HUES48 (cell line): ENCODE results near the gene EPB41L1.
"Not testable (repeated sequence)": the region's sequence is repeated elsewhere in the genome, so short reads cannot be mapped to it uniquely, and the experiment has no call there.

Experiments
- H3K27ac ChIP-seq: one replicate; pipeline ENCODE4 v1.7.0; 2013; ENCODE audit warnings: low read depth, low read length, inconsistent platforms
- H3K27me3 ChIP-seq: 2 replicates; pipeline ENCODE4 v1.6.1; 2013; ENCODE audit warnings: mild to moderate bottlenecking, low read length; ENCODE audit not compliant: control insufficient read depth, insufficient read depth
- H3K36me3 ChIP-seq: 2 replicates; pipeline ENCODE4 v1.6.1; 2013; ENCODE audit warnings: low read length; ENCODE audit not compliant: control insufficient read depth, insufficient read depth
- H3K4me1 ChIP-seq: 2 replicates; pipeline ENCODE4 v1.6.1; 2013; ENCODE audit warnings: mild to moderate bottlenecking, low read length; ENCODE audit not compliant: control insufficient read depth, insufficient read depth
- H3K4me3 ChIP-seq: 2 replicates; pipeline ENCODE4 v1.5.1; 2013; ENCODE audit warnings: mild to moderate bottlenecking, low read depth, low read length
- H3K9ac ChIP-seq: 2 replicates; pipeline ENCODE4 v1.6.1; 2013; ENCODE audit warnings: mild to moderate bottlenecking, low read depth, low read length, moderate library complexity
- H3K9me3 ChIP-seq: 2 replicates; pipeline ENCODE4 v1.6.1; 2013; ENCODE audit warnings: low read length; ENCODE audit not compliant: control insufficient read depth, insufficient read depth

The EPB41L1 gene

GRCh38 chr20:36126836-36127527 is 27.6 kb upstream of the EPB41L1 start:
- Histone ChIP-seq H3K9me3 (no peaks in the 10 kb centered on the region), H3K27me3 (no peaks in the 10 kb centered on the region)

DNA sequence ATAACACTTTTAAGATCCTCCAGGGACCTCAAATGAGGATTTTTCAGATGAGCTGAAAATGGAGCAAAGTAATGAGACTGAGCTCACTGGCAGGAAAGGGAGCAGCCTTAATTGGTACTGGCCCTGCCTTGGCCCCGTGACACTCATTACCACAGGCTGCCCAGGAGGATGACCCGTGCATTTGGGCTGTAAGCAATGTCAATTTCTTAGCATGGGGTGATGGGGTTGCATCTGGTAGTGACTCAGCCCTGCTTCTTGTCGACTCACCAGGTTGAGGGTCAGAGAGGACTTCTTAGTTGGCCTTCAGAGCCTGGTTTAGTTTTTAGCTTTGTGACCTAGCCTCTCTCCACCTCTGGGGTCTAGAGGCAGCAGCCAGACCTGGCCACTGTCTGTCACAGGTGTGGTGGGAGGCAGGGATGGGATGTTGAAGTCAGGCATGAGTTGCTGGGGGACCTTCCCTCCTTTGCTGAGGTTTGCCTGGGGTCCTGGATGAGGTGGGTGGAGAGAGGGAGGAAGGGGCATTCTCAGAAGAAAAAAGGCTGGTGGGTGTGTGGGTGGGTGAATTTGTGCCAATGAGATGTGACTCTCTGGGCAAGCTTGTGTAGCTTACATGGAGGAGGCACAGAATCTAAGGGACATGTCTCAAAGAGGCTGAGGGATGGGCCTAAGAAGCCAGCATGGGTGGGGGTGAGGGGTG is 25.9 kb upstream of the EPB41L1 start:
- no peaks in the 10 kb centered on the region for H3K27me3 ChIP-seq
- H3K9ac ChIP-seq = no peak overlapping the region

More at GRCh38 chr20:36126836-36127527, 27.6 kb upstream of the EPB41L1 start:
- Histone ChIP-seq H3K4me1 (0 out of 2 replicates have a peak, but pooled peaks cover 3% of the 10 kb centered on the region), H3K4me3 (no peak overlapping the region), H3K9ac (no peak overlapping the region), H3K36me3 (no peaks in the 10 kb centered on the region), H3K27ac (no peak overlapping the region)

GRCh38 chr20:36129160-36129543 is 25.4 kb upstream of the EPB41L1 start:
- Histone ChIP-seq H3K4me3 (no peak overlapping the region), H3K4me1 (0 out of 2 replicates have a peak, but pooled peaks cover 3% of the 10 kb centered on the region), H3K27ac (no peak overlapping the region), H3K36me3 (no peaks in the 10 kb centered on the region), H3K27me3 (no peaks in the 10 kb centered on the region), H3K9ac (no peak overlapping the region), H3K9me3 (no peaks in the 10 kb centered on the region)

More for the DNA sequence above, 25.9 kb upstream of the EPB41L1 start:
- H3K9me3 ChIP-seq = no peaks in the 10 kb centered on the region
- no peak overlapping the region for H3K27ac ChIP-seq
- no peaks in the 10 kb centered on the region for H3K36me3 ChIP-seq
- H3K4me3 ChIP-seq = no peak overlapping the region
- 0 out of 2 replicates have a peak, but pooled peaks cover 3% of the 10 kb centered on the region for H3K4me1 ChIP-seq

DNA sequence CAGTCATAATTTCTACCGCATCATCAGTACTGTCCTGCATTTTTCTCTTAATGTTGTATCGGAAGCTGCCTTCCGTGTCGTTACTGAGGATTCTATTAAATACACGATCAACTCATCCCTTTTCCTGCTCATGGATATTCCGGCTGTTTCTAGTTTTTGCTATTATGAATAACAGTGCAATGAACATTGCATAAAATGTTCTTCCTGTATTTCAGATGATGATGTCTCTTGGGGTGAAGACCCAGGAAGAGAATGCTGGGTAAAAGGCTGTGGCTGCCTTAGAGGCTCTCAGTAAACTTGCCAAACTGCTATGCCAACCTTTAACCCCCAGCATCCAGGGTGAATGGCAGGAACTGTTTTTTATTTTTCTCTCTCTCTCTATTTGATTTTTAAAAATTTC is 24.1 kb upstream of the EPB41L1 start:
- Histone ChIP-seq H3K4me1 (0 out of 2 replicates have a peak, but pooled peaks cover 3% of the 10 kb centered on the region), H3K9ac (no peak overlapping the region), H3K27ac (no peak overlapping the region), H3K4me3 (no peak overlapping the region), H3K27me3 (no peaks in the 10 kb centered on the region), H3K36me3 (no peaks in the 10 kb centered on the region), H3K9me3 (no peaks in the 10 kb centered on the region)

DNA sequence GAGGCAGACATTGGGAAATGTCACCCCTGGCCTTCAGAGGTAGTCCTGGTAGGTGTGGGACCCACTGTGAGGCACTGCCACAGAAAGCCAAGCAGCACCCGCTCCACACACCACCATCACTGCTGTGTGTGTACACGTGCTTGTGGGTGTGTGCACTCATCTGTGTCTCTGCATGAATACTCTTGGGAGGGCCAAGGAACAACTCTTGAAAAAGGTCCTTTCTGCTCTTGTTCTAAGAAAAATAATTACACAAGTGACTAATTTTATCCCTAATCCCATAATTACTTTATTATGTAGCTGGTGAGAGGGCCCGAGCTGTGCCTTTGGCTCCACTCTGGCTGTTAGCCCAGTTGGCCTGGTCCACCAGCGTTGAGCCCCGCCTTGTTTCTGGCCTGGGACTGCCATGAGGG is 21.7 kb upstream of the EPB41L1 start:
- Histone ChIP-seq H3K4me3 (no peak overlapping the region), H3K27me3 (no peaks in the 10 kb centered on the region), H3K4me1 (0 out of 2 replicates have a peak, but pooled peaks cover 3% of the 10 kb centered on the region), H3K36me3 (no peaks in the 10 kb centered on the region), H3K9ac (no peak overlapping the region), H3K9me3 (no peaks in the 10 kb centered on the region), H3K27ac (no peak overlapping the region)

DNA sequence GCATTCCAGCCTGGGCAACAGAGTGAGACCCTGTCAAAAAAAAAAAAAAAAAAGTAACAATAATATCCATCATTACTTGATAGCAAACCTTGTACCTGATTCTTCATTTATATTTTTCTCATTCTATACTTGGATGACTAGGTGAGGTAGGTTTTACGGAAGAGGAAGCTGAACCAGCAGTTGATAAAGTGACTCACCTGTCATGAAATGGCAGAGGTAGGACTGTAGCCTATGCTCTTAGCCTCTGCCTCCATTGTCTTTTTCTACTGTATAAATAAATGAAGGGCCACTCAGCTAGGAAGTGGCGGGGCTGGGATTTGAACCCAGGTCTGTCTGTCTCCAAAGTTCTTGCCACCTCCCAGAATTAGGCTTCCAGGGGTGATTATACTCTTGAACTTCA is 20.7 kb upstream of the EPB41L1 start:
- Histone ChIP-seq H3K9me3 (no peaks in the 10 kb centered on the region), H3K4me1 (peaks cover 5% of the 10 kb centered on the region; the same call in 1 of the 2 replicates), H3K4me3 (no peak overlapping the region), H3K27ac (no peak overlapping the region), H3K36me3 (no peaks in the 10 kb centered on the region), H3K9ac (no peak overlapping the region), H3K27me3 (no peaks in the 10 kb centered on the region)

- Histone ChIP-seq H3K4me3 (no peak overlapping the region), H3K4me1 (peaks cover 2% of the 10 kb centered on the region; the same call in 1 of the 2 replicates), H3K27ac (no peak overlapping the region), H3K9me3 (no peaks in the 10 kb centered on the region), H3K27me3 (no peaks in the 10 kb centered on the region), H3K36me3 (no peaks in the 10 kb centered on the region), H3K9ac (no peak overlapping the region)
These were observed 19.4 kb upstream of the EPB41L1 start for GRCh38 chr20:36135159-36135558.

- Histone ChIP-seq H3K9me3 (no peaks in the 10 kb centered on the region), H3K9ac (no peak overlapping the region), H3K27me3 (no peaks in the 10 kb centered on the region), H3K4me1 (peaks cover 2% of the 10 kb centered on the region; the same call in 1 of the 2 replicates), H3K27ac (no peak overlapping the region), H3K36me3 (no peaks in the 10 kb centered on the region), H3K4me3 (no peak overlapping the region)
These were observed 18.7 kb upstream of the EPB41L1 start for GRCh38 chr20:36135821-36136220.

DNA sequence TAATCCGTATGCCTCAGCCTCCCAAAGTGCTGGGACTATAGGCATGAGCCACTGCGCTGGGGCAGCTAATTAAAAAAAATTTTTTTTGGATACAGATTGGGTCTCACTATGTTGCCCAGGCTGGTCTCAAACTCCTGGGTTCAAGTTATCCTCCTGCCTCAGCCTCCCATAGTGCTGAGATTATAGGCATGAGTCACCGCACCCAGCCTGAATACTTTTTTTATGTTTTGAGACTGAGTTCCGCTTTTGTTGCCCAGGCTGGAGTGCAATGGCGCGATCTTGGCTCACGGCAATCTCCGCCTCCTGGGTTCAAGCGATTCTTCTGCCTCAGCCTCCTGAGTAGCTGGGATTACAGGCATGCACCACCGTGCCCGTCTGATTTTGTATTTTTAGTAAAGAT is 17.2 kb upstream of the EPB41L1 start:
- H3K27ac ChIP-seq, H3K9ac ChIP-seq, H3K4me3 ChIP-seq, H3K9me3 ChIP-seq, H3K4me1 ChIP-seq, H3K27me3 ChIP-seq, H3K36me3 ChIP-seq: not testable (repeated sequence)

DNA sequence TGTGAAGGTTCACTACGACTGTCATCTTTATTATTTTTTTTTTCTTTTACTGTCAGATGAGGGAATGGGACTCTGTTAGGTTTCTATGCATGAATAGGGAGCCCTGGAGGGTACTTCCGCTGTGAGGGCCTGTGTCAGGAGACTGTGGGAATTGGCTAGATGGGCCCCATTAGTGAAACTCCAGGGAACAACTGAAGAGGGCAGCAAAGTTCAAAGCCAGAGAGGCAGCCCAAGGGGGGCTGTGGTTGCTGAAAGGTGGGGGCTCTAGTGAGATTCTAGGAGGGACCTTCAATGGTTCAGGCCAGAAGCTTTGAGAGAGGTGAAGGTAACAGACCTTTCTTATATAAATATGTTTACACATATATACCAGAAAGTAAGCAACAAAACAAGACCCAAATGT is 13.2 kb upstream of the EPB41L1 start:
- Histone ChIP-seq H3K27ac (no peak overlapping the region), H3K27me3 (no peaks in the 10 kb centered on the region), H3K36me3 (no peaks in the 10 kb centered on the region), H3K9me3 (no peaks in the 10 kb centered on the region), H3K9ac (no peak overlapping the region), H3K4me3 (no peak overlapping the region), H3K4me1 (peaks cover 2% of the 10 kb centered on the region; the same call in 1 of the 2 replicates)

DNA sequence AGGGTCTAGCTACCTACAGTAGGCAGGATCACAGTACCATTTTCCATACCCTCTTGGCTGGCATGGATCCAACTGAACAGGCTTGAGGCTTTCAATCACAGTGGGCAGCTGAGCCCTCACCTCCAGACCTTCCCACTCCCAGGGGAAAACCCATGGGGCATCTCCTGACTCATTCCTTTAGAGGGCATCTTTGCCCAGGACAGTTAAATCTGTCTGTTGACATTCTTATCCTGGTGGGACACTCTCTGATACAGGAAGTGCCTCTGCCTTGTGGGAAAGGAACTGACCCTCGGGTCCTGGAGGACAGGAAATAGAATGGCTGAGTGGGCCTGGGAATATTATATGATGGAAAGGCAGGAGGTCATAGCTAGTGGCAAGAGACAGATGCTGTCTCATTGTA is 10.2 kb upstream of the EPB41L1 start:
- Histone ChIP-seq H3K27me3 (no peaks in the 10 kb centered on the region), H3K36me3 (no peaks in the 10 kb centered on the region), H3K4me1 (no peaks in the 10 kb centered on the region)

More for the DNA sequence above, 10.2 kb upstream of the EPB41L1 start:
- Histone ChIP-seq H3K9me3 (no peaks in the 10 kb centered on the region), H3K9ac (no peak overlapping the region), H3K4me3 (no peak overlapping the region), H3K27ac (no peak overlapping the region)
